Liver (tissue), 9 donors: Measurements from ENCODE around the gene GPR15LG. TPM values are rescaled to one million over a fixed set of nuclear protein-coding genes. Genes with fewer than 3 reads are reported as not detected.
"Not testable (repeated sequence)": the region's sequence is repeated elsewhere in the genome, so short reads cannot be mapped to it uniquely, and the experiment has no call there.

Experiments used
- DNase-seq: peaks from one replicate; pipeline ENCODE4 v3.0.0-alpha.2; 2017; ENCODE audit warnings: low spot score
- H3K27ac ChIP-seq, 2 donors: one replicate each; pipeline ENCODE4 v1.7.0; 2013; ENCODE audit warnings: inconsistent platforms in 2 of 2, low read length in 2 of 2, control low read depth in 1 of 2, low read depth in 1 of 2, mild to moderate bottlenecking in 1 of 2
- H3K27me3 ChIP-seq, 4 donors: one replicate each; pipeline versions ENCODE4 v1.6.1 to v1.7.0; 2013; ENCODE audit warnings: low read length in 3 of 4, inconsistent platforms in 1 of 4, mild to moderate bottlenecking in 1 of 4, moderate library complexity in 1 of 4; ENCODE audit not compliant: control insufficient read depth in 4 of 4, insufficient read depth in 4 of 4
- H3K36me3 ChIP-seq, 4 donors: one replicate each; pipeline versions ENCODE4 v1.6.1 to v1.7.0; 2013; ENCODE audit warnings: low read length in 3 of 4, mild to moderate bottlenecking in 3 of 4, low read depth in 1 of 4, moderate library complexity in 1 of 4; ENCODE audit not compliant: control insufficient read depth in 4 of 4, insufficient read depth in 3 of 4
- H3K4me1 ChIP-seq, 4 donors: one replicate each; pipeline versions ENCODE4 v1.6.1 to v1.7.0; 2013; ENCODE audit warnings: low read length in 3 of 4, mild to moderate bottlenecking in 3 of 4, moderate library complexity in 1 of 4; ENCODE audit not compliant: control insufficient read depth in 4 of 4, insufficient read depth in 4 of 4
- H3K4me3 ChIP-seq, 3 donors: one replicate each; pipeline versions ENCODE4 v1.6.1 to v1.7.0; 2013; ENCODE audit warnings: low read length in 3 of 3, control low read depth in 1 of 3, low read depth in 1 of 3, mild to moderate bottlenecking in 1 of 3
- H3K9ac ChIP-seq, 2 donors: one replicate each; pipeline ENCODE4 v1.7.0; 2013; ENCODE audit warnings: low read length in 2 of 2, mild to moderate bottlenecking in 2 of 2, moderate library complexity in 2 of 2, control low read depth in 1 of 2, low read depth in 1 of 2
- H3K9me3 ChIP-seq, 4 donors: one replicate each; pipeline versions ENCODE4 v1.6.1 to v1.7.0; 2013; ENCODE audit warnings: low read length in 3 of 4; ENCODE audit not compliant: control insufficient read depth in 4 of 4
- CTCF ChIP-seq: fragments of 150-350 bp; IDR thresholded peaks from 2 replicates; pipeline ENCODE4 v1.5.1; 2017; ENCODE audit warnings: improper control_type of control experiment, low read depth, low read length; ENCODE audit not compliant: missing input control
- FOXA2 ChIP-seq: IDR thresholded peaks from 2 replicates; pipeline ENCODE4 v1.6.1; 2016; ENCODE audit warnings: antibody characterized with exemption
- MAX ChIP-seq: IDR thresholded peaks from 2 replicates; pipeline ENCODE4 v1.6.1; 2016; ENCODE audit warnings: antibody characterized with exemption
- ZBTB33 ChIP-seq: IDR thresholded peaks from 2 replicates; pipeline ENCODE4 v1.6.1; 2016; ENCODE audit warnings: antibody characterized with exemption
- WGBS: extraction: QIAGEN DNeasy Blood & Tissue Kit; methylation state at CpG from one replicate; pipeline ENCODE4 v1.1.7; 2013; 5-methylcytosine and 5-hydroxymethylcytosine counted together
- polyA plus RNA-seq, 2 donors: library from polyadenylated mRNA; stranded (reverse) in 1 of 2; unstranded in 1 of 2; fragments of 200-250 nt in 1 of 2; fragments of >200 nt in 1 of 2; fragmentation: Nextera tagmentation in 1 of 2; extraction: Ambion mirVana in 1 of 2; gene quantifications; one replicate each; pipeline versions ENCODE4 v1.2.1 to v1.2.3, GENCODE V29; 2013 to 2015
- total RNA-seq, 2 donors: library from RNA; depleted of rRNA; stranded (reverse); fragments of >200 nt; gene quantifications; one replicate each; pipeline ENCODE4 v1.2.3, GENCODE V29; 2014
- donor health status: healthy.
- donor health status: healthy.
- donor health status: healthy.
- donor health status: healthy.
- donor health status: healthy.

Gene GPR15LG
- total and polyA plus RNA-seq, 4 donors: not detected

- WGBS: 96% methylated on average over 4 of the region's 4 CpGs
- no peak for DNase-seq
- Histone ChIP-seq H3K36me3 (no peaks in the 10 kb centered on the region), H3K4me1 (no peaks in the 10 kb centered on the region), H3K9ac (no peak overlapping the region), H3K9me3 (no peaks in the 10 kb centered on the region), H3K4me3 (no peak overlapping the region), H3K27me3 (peaks cover 0 to 3% (median 0%) of the 10 kb centered on the region in 4 donors), H3K27ac (no peak overlapping the region)
- TF ChIP-seq FOXA2 (no peak), ZBTB33 (no peak), MAX (no peak), CTCF (no peak)
Observed at GRCh38 chr10:84166620-84167288, 6.8 kb upstream of the GPR15LG start.

- not testable (repeated sequence) for H3K4me1 ChIP-seq
Observed at GRCh38 chr10:84167289-84167653, 6.3 kb upstream of the GPR15LG start.

GRCh38 chr10:84168382-84168781, 5.2 kb upstream of the GPR15LG start:
- H3K27ac ChIP-seq, H3K9ac ChIP-seq, H3K4me1 ChIP-seq, H3K27me3 ChIP-seq, DNase-seq, H3K9me3 ChIP-seq, H3K36me3 ChIP-seq, H3K4me3 ChIP-seq: not testable (repeated sequence)
- 98% methylated on average over 10 of the region's 10 CpGs for WGBS

More at GRCh38 chr10:84167289-84167653, 6.3 kb upstream of the GPR15LG start:
- H3K27me3 ChIP-seq, H3K9ac ChIP-seq, DNase-seq, H3K36me3 ChIP-seq, H3K4me3 ChIP-seq, H3K27ac ChIP-seq, H3K9me3 ChIP-seq: not testable (repeated sequence)
- WGBS: 92% methylated on average over 2 of the region's 2 CpGs

GRCh38 chr10:84171237-84171636, 2.4 kb upstream of the GPR15LG start:
- H3K36me3 ChIP-seq, H3K9ac ChIP-seq, DNase-seq, H3K27ac ChIP-seq, H3K9me3 ChIP-seq, H3K4me3 ChIP-seq, H3K27me3 ChIP-seq, H3K4me1 ChIP-seq: not testable (repeated sequence)
- WGBS: 92% methylated on average over 2 of the region's 2 CpGs

GRCh38 chr10:84171700-84172466, 1.7 kb upstream of the GPR15LG start:
- not testable (repeated sequence) for DNase-seq, H3K27ac ChIP-seq, H3K36me3 ChIP-seq

More at GRCh38 chr10:84171700-84172466, 1.7 kb upstream of the GPR15LG start:
- H3K9me3 ChIP-seq, H3K9ac ChIP-seq, H3K27me3 ChIP-seq, H3K4me1 ChIP-seq, H3K4me3 ChIP-seq: not testable (repeated sequence)
- 86% methylated on average over 20 of the region's 21 CpGs for WGBS
